Femur (tissue), 1 donor: ENCODE results near the gene MPRIP.
A peak's percentile ranks its signal among the peaks of the same experiment; 100 is the strongest.

Source experiments
- DNase-seq: peaks from one replicate; pipeline ENCODE4 v3.0.0-alpha.2; 2017

The MPRIP gene

DNA sequence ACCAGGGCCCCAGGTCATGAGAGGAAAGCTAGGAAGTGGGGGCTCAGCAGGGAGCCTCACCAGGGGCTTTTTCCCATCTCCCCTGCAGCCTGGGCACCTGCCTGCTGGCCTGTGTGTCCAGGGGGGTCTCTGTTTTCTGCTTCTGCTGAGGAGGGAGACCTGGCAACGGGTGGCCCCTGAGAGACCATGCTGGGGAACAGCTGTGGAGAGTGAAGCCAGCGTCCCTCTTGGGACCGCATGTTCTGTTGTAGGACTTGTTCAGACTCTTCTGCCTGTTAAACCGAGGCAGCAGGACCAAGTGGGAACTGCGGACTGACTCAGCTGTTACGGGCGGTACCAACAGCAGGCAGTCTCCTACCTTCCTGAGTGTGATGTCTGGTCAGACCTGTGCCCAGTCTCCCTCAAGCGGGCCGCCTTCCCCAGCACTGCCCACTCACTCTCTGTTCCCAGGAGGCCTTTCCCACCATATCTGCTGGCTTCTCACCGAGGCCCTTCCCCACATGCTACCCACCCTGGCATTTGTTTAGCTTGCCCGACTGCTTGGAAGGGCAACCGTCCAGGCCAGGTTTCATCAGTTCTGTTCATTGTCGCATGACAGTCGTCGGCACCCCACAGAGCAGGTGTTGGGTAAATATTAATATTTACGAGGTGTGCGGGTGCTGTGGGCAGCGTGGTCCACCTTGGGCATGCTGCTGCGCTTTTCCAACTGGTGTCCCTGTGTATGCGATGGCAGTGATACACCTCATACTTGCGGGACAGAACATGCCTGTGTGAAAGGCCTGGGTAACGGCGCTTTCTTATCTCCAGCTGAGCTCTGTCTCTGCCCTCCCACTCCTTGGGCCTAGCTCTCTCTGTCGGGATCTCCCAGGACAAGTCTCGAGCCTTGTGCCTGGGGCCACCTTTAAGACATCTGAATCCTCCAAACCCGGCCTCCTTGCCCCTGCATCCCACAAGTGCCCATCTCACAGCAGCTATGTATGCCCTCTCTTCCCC lies 69.4 kb downstream of the MPRIP start:
- DNase-seq, result no peak

DNA sequence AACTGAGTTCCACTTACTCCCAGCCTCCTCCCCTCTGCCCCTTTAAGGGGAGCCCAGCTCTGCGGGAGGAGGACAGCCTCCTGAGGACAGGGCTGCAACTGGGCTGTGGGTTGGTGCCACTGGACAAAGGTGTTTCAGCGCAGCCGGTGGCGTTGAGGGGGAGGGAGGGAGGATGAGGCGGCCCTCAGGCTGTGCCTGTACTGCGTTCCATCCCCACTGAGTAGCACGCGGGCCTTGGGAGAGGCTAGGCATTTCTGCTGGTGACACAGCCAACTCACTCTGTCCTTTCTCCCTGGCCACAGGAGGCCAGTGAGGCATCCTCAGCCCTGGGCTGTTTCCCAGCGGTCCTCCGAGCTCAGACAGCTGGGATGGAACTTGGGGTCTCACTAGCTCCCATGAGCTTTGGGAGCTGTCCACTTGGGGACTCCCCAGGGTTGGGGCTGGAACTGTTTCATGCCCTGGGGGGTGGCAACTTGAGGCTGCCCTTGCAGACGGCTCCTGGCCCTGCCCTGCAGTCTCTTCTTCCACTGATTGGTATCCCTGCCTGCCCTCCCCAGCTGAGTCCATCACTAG lies 70.5 kb downstream of the MPRIP start:
- no peak for DNase-seq

DNA sequence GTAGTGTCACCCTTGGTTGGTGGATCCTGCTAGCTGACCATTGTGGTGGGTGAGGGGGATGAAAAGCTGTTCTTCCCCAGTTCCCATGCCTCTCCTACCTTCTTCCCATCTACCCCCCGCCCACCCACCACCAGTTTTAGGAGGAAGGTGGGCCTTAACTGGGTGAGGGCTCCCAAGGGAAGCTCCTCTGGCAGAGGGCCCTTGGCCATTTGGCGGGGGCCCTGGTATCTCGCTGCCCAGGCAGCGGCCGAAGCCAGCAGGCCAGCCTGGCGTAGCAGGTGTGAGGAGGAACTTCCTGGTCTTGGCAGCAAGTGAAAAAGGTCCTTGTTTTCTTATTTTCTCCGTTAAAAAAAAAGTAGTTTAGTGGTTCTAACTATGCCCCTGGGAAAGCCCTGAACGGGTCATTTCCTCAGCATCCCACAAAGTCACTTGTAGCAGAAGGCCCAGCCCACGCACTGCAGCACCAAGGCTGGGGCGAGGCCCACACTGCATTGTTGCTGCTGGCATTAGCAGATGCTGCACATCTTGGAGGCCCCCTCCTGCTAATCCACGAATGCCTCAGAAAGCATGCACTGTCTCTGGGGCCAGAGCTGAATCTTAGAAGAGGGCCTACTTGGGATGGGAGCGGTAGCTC lies 72.5 kb downstream of the MPRIP start:
- DNase-seq, result no peak

GRCh38 chr17:17115620-17116019 lies 73.4 kb downstream of the MPRIP start:
- no peak for DNase-seq

- no peak for DNase-seq
Observed at GRCh38 chr17:17116406-17116805, 74.1 kb downstream of the MPRIP start.

DNA sequence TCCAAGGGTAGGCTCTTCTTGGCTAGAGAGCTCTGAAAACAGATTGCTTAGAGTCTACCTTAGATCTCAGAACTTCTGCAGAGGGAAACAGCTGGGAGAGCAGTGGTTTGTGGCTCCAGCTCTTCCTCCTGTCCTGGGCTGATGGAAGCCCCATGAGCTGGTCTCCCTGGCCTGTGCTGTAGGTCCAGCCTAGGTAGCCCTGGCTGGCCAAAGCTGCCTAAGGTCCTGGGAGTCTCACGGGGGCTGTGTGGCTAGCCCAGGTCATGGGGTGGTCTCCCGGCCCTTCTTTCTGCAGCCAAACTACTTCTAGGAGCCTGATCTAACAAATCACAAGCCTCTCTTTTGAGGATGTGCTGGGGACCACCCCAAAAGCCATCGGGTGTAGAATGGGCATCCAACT lies 75.7 kb downstream of the MPRIP start:
- no peak for DNase-seq

- DNase-seq, result no peak
Observed at GRCh38 chr17:17118399-17118798, 76.1 kb downstream of the MPRIP start.

DNA sequence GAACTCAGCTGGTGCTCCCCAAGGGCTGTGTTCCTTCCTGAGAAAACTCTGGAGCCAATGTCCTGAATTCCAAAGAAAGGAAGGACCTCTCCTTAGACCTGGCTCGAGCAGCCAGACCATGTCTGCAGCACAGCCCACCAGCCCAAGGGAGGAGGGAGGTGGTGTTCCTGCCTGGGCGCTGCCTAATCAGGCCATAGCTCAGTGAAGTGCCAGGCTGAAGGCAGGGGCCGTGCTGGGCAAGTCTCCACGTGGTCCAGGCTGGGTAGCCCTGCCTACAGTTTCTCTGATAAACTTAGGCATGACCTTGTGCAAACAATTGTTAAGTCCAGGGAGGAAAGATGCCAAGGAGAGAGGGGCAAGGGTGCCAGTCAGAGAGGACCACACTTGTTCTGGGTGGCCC lies 76.8 kb downstream of the MPRIP start:
- no peak for DNase-seq

- DNase-seq, result no peak
Observed at GRCh38 chr17:17119533-17119932, 77.3 kb downstream of the MPRIP start.

GRCh38 chr17:17120294-17120693 lies 78.0 kb downstream of the MPRIP start:
- DNase-seq, result no peak

DNA sequence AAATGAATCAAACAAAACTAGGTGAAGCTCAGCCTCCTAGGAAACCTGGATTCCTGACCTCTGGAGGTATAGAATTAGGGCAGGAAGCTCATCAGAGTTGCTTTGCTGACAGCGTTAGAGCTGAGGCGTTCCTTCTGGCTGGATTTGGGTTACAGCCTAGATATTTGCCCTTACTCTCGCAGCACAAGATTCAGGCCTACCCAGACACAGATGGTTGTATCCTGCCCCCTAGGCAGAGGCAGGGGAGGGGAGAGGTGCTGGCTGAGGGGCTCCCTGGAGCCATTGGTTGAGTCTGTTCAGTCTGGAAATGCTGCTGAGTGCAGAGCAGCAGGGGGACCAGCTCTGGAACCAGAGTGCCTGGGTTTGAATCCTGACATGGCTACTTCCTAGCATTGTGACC lies 78.4 kb downstream of the MPRIP start:
- DNase-seq, result no peak

DNA sequence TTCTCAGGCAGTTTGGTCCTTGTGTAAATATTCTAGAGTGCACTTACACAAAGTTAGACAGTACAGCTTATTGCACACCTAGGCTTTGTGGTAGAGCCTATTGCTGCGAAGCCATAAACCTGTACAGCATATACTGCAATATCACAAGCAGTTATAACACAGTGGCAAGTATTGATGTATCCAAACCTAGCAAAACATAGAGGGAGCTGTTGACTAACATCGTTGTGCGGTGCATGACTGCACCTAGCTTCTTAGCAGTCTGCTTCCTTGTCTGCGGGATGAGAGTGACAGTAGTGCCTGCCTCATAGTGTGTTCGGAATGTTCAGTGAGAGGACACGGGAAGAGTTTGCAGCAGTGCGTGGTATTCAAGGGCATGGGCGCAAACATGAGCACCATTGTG lies 78.9 kb downstream of the MPRIP start:
- DNase-seq, result no peak

- no peak for DNase-seq
Observed at GRCh38 chr17:17122781-17123483, 80.7 kb downstream of the MPRIP start.

DNA sequence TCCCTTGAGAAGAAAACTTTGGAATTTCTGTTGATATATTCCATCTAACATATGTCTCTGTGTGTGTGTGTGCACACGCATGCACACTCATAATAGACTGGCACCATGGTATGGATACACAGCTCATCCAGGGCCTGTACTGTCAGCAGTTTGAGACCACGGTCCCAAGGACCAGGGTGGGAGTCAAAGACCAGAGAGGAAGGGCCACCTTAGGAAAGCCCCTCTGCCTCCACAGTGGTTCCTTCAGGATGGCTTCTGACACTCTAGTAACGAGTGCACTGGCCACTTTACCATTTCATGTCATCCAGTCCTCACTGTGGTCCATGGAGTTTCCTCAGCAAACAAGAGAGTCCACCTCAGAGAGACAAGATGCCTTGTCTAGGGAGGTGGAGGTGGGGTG lies 82.1 kb downstream of the MPRIP start:
- DNase-seq, result no peak

GRCh38 chr17:17125136-17126084 lies 83.2 kb downstream of the MPRIP start:
- DNase-seq, result no peak

DNA sequence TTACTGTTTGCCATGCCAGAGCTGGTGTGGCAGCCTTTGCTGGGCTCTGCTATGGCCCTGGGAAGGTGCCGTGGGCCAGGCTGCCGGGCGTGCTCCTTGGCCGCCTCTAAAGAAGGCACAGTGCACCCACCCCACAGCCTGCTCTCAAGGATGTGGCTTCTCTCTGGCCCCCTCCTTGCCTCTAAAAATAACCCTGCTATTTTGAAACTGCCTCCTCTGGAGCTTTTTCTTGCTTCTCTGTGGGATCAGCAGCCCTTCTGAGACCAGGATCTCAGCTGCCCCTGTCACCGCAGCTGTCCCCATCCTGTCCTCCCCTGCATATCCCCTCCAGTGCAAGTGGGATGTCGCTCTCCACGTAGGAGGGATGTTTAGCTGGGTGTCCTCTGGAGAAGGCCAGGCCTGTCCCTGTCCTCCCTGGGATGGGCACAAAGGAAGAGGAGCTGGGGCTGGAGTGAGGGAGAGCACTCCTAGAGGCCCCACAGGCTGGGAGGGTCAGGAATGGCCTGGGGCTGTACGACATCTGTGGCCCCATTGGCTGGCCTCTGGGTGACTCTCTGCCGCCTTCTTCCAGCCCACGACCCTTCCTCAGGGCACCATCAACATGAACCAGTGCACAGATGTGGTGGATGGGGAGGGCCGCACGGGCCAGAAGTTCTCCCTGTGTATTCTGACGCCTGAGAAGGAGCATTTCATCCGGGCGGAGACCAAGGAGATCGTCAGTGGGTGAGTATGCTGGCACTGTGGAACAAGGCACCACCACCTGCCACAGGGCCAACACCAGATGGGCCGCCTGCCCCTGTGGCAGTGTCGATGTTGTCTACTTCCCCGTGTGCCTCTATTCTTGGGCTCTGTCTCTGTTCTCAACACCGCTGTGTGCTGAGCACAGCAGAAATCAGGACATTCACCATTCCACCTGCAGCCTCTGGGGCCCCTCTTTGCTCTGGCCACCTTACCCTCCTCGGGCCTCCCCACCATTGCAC lies 84.2 kb downstream of the MPRIP start:
- DNase-seq, result peak; percentile 43

- no peak for DNase-seq
Observed at GRCh38 chr17:17127156-17127555, 84.9 kb downstream of the MPRIP start.

DNA sequence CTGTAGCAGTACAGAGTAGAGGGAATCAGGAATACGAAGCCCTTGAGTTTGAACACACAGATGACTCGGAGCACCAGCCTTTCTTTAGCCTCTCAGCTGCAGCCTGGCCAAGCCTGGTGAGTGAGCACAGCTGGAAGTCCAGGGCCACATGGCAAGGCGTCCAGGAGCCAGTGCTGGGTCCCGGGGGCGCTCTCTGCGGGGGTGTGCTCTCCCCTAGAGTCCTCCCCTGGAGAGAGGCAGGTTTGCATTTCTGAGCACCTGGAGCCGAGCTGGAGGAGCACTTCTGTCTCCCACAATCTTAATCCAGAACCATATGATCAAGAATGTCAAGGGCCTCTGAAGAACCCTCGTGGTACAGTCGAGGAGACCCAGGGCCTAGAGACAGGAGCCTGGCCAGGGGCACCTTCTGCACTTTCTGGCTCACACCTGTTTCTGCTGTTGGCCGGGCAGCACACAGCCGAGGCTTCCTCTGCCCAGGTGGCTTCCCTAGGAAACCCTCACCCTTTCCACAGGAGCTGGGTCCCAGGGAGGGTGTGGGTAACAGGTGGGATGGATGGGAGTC lies 85.6 kb downstream of the MPRIP start:
- no peak for DNase-seq

DNA sequence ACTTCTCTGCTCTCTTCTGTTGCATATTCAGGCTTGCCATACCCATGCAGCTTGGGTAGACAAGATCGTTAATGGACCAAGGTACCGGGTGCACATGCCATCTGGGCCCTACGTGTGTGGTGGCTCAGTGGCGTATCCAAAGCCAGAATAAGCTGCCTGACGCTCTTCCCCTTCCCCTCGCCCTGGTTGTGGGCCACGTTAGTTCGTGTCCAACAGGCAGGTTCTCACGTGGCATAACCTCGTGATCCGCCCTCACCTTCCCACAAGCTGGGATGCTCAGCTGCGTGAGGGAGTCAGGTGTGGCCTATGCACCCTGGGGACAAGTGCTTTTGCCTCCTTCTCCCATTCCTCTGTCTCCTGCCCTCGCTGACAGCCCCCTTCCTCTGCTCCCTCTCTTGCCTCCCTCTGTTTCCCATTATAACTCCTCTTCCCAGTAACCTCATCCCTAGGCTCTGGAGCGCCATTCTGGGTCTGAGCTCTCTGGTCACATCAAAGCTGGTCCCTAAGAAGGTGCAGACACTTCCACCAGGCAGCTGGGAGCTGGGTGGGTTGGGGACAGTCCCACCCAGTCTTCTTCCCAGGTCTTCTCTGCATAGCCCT lies 86.3 kb downstream of the MPRIP start:
- DNase-seq, result no peak

DNA sequence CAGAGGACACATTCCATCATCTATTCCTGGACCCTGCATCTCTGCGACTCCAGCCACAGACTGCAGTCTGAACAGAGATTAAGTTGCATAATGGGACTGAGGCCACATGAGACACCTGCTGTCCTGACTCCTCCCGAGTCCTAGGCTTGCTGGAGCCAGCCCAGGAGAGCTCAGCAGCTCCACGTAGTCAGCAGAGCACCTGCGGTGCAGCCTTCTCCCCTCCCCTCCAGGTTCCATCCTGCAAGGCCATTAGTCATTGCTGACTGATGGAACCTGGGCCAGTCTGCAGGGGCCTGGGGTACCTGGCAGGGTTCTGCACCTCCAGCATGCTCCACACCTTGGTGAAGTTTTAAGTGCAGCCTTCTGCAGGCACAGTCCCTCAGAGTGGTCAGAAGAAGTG lies 87.2 kb downstream of the MPRIP start:
- no peak for DNase-seq
